Amygdala (tissue), 56 donors: ENCODE results near the gene ELMO1.
A peak's percentile ranks its signal among the peaks of the same experiment; 100 is the strongest.

Experiments
- DNase-seq, 56 donors: peaks; one replicate each; lab custom pipeline; 2025; lab: John Stamatoyannopoulos, UW

The ELMO1 gene

GRCh38 chr7:36840904-36841303 is 607.8 kb downstream of the ELMO1 start:
- DNase-seq, result no peak

GRCh38 chr7:36838616-36839225 is 609.9 kb downstream of the ELMO1 start:
- DNase-seq, result no peak

GRCh38 chr7:36831049-36831448 is 617.6 kb downstream of the ELMO1 start:
- no peak for DNase-seq

DNA sequence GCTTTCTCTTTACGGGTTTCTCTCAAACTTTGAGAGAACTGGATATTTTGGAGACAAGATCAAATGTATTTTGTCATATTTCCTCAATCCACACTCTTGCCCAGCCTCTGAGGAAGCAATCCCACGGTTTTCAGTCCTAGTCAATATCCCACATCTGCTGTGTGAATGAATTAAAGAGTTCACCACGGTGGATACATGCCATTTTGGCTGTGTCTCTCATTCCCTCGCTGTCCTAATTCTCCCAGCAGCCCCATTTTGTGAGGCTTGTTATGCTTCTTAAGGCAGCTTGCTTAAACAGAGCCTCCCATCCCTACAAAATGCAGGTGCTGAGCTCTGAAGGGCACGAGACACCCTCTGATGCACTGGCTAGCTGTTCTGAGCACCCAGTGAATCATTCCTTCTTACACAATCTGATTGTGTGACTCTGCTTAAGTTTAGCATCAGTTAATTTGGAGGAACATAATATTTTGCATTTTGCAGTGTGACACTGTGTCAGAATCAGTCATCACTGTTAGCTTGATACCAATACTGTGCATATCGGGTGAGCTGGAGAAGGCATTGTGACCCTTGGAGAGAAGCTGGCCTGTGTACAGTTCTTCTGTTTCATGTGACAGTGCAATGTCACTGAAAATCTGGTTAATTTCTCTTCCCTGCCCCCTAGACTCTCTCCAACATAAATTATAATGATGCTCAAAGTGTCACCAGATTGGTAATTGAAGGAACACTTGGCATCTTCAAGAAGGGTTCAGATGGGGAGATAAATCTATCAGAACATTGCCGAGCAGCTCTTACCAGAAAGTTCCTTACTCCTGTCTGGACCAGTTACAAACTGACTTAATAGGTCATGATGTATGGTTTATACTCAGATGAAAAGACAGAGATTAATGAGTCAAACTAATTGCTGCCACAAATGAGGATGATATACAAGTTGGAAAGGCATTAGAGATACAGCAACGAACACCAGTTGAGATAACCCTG is 620.6 kb downstream of the ELMO1 start:
- no peak for DNase-seq

DNA sequence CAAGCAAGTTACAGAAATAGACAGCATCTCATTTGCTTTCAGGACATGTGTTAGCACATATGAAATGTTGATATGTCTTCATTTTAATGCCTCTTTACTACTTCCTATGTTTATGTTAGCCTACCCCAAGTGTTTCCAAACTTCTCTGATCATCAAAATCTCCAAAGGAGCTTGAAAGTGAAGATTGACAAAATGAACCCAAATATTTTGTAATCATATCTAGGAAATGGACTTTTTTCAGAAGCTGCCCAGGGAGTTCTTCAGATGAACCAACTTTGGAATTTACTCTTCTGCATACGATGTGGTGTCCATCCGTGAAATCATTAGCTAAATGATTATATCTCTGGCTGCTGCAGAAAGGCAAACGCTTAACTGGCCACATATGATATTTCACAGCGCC is 623.2 kb downstream of the ELMO1 start:
- no peak for DNase-seq

- DNase-seq, result no peak
These were observed 625.3 kb downstream of the ELMO1 start for GRCh38 chr7:36823353-36823752.

DNA sequence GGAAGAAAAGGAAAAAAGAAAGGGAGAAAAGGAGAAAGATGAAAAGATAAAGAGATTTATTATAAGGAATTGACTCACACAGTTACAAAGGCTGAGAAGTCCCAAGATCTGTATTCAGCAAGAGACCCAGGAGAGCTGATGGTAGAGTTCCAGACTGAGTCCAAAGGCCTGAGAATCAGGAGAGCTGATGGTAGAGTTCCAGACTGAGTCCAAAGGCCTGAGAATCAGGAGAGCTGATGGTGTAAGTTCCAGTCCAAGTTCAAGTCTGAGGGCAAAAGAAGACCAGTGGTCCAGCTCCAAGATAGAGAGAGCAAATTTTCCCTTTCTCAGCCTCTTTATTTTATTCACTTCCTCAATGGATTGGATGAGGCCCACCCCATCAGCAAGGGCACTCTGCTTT is 627.0 kb downstream of the ELMO1 start:
- DNase-seq, result no peak

DNA sequence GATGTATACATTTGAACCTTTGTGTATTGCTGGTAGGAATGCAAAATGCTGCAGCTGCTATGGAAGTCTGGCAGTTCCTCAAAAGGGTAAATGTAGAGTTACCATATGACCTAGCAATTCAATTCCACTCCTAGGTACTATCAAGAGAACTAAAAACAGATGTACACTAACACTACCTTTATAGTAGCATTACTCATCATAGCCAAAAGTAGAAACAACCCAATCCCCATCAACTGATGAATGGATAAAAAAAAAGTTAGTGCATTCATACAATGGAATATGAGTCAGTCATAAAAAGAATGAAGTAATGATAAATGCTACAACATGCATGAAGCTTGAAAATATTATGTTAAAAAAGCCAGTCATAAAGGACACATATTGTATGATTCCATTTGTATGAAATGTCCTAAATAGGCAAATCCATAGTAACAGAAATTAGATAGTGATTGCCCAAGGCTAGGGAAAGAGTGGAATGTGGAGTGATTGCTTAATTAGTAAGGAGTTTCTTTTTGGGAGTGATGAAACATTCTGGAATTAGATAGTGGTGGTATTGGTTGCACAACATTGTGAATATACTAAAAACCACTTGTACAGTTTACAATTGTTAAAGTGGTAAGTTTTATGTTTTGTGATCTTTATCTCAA is 628.0 kb downstream of the ELMO1 start:
- no peak for DNase-seq

- DNase-seq, result no peak
These were observed 629.0 kb downstream of the ELMO1 start for GRCh38 chr7:36819639-36820038.

GRCh38 chr7:36814311-36814710 is 634.4 kb downstream of the ELMO1 start:
- DNase-seq, result no peak

DNA sequence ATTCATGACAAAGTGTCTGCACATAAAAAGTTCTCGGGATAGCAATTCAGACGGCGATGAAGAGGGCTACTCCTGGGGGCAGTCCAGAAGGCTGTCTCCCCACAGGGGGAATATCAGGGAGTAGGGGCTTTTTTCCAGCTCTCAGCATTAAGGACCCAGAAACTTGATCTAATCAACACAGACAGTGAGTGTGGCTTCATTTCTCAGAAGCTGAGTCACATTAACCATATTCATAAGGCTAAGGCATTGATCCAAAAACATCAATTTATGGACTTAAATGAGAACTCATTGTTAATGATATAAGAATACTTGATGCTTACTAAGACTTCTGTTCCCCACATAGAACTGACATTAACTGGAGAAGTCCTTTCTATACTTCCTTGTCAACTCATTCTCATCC is 636.9 kb downstream of the ELMO1 start:
- DNase-seq, result no peak

- no peak for DNase-seq
These were observed 638.2 kb downstream of the ELMO1 start for GRCh38 chr7:36810489-36810888.

DNA sequence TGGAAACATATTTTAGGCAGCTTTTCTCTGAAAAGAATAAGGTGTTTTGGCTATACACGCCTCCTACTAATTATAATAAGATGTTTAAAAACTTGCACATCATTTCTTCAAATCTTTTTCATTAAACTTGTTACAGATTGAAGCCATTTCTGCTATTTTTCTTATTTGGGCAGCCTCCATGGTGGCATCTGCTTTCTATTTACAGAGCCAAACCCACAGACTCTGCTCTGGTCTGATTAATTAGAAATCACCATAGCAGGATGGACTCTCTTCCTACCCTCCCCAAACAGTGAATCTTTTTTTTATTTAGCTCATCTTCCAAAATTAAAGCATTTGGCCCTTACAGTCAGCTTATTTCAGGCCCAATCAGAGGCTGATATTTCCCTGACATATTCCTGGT is 638.6 kb downstream of the ELMO1 start:
- DNase-seq, result no peak

DNA sequence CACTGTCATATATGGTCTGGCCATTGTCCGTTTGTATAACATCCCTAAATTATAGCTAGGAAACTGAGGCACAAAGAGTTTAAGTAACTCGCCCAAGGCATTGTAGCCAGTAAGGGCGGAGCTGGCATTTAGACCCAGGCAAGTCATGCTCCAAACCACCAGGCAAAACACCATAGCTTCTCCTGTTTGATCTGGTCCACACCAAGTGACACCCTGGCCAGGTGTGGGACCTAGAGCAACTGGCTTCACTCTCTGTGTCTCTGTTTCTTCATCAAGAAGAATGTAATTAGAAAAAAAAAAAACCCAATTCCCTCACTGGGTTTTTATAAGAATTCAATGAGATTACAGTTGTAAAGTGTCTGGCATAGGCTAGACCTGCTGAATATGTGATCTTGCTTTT is 639.2 kb downstream of the ELMO1 start:
- DNase-seq, result no peak

DNA sequence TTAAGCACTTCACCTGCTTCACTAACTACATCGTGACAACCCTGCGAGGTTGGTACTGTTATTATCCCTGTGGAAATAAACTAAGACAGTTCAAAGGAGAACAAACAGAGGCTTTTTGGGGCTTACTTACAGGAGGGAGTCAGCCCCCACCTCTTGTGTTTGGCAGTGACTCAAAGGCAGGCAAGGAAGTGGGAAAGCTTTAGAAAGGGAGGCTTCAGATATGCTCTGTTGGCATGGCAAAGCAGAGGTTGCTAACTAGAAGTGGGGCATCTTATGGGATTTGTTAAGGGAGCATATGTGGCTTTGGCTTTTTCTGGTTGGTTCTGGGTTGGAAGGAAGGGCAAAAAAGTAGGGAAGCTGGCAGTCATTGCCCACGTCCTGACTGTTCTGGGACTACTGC is 639.6 kb downstream of the ELMO1 start:
- DNase-seq, result peak in 1 of 56 donors; percentile 20

- DNase-seq, result no peak
These were observed 641.8 kb downstream of the ELMO1 start for GRCh38 chr7:36806891-36807290.
